ENCODE results near the gene VSX1.

VSX1 gene

GRCh38 chr20:25042531-25043498 lies 39.1 kb downstream of the VSX1 start:
- Histone ChIP-seq H3K4me3 (ENCODE audit: low read depth, low read length) (no peak overlapping the region), H3K27ac (ENCODE audit: low read depth, low read length) (no peak overlapping the region), H4K91ac (ENCODE audit: low read depth, low read length) (no peak overlapping the region), H3K9ac (ENCODE audit: low read length) (no peak overlapping the region), H2AFZ (ENCODE audit: insufficient read depth, low read length, poor library complexity) (no peak overlapping the region), H3K4ac (ENCODE audit: low read depth, low read length) (no peak overlapping the region), H3K23ac (ENCODE audit: low read length) (no peak overlapping the region), H3K79me1 (ENCODE audit: low read length) (no peaks in the 10 kb centered on the region), H3K18ac (ENCODE audit: low read length) (no peak overlapping the region), H2AK5ac (ENCODE audit: low read length) (no peak overlapping the region), H3K9me3 (ENCODE audit: insufficient read depth, low read depth, low read length) (peaks cover 1% of the 10 kb centered on the region), H3K27me3 (ENCODE audit: insufficient read depth, low read length) (no peaks in the 10 kb centered on the region), H3K4me1 (ENCODE audit: control insufficient read depth in 1 of 2, insufficient read depth in 2 of 2, low read length in 2 of 2) (no peaks in the 10 kb centered on the region), H2BK120ac (ENCODE audit: insufficient read depth, low read length, poor library complexity) (no peak overlapping the region), H2BK12ac (ENCODE audit: low read length) (no peak overlapping the region), H3K14ac (ENCODE audit: low read length) (no peak overlapping the region), H3K4me2 (ENCODE audit: low read length) (no peak overlapping the region), H4K12ac (ENCODE audit: low read depth, low read length) (no peak overlapping the region), H3K79me2 (ENCODE audit: control insufficient read depth, insufficient read depth, low read length, poor library complexity) (no peaks in the 10 kb centered on the region), H3K36me3 (ENCODE audit: control insufficient read depth in 1 of 2, insufficient read depth in 2 of 2, low read length in 2 of 2) (no peaks in the 10 kb centered on the region), H4K8ac (ENCODE audit: low read depth, low read length) (no peak overlapping the region), H2BK5ac (ENCODE audit: low read depth, low read length, poor library complexity) (no peak overlapping the region)
- no CpG with 5 or more reads among the region's 14 CpGs for WGBS (ENCODE audit: extremely low coverage, insufficient coverage, insufficient read length)
- no peak for DNase-seq

- DNase-seq: no peak
- Histone ChIP-seq H3K27me3 (ENCODE audit: insufficient read depth, low read length) (no peaks in the 10 kb centered on the region), H3K4me3 (ENCODE audit: low read depth, low read length) (no peak overlapping the region), H3K36me3 (ENCODE audit: control insufficient read depth in 1 of 2, insufficient read depth in 2 of 2, low read length in 2 of 2) (no peaks in the 10 kb centered on the region), H4K12ac (ENCODE audit: low read depth, low read length) (no peak overlapping the region), H2AFZ (ENCODE audit: insufficient read depth, low read length, poor library complexity) (no peak overlapping the region), H3K79me2 (ENCODE audit: control insufficient read depth, insufficient read depth, low read length, poor library complexity) (no peaks in the 10 kb centered on the region), H3K9me3 (ENCODE audit: insufficient read depth, low read depth, low read length) (peaks cover 1% of the 10 kb centered on the region), H3K14ac (ENCODE audit: low read length) (no peak overlapping the region), H3K79me1 (ENCODE audit: low read length) (no peaks in the 10 kb centered on the region), H2AK5ac (ENCODE audit: low read length) (no peak overlapping the region), H3K4me2 (ENCODE audit: low read length) (no peak overlapping the region), H3K4ac (ENCODE audit: low read depth, low read length) (no peak overlapping the region), H4K91ac (ENCODE audit: low read depth, low read length) (no peak overlapping the region), H3K4me1 (ENCODE audit: control insufficient read depth in 1 of 2, insufficient read depth in 2 of 2, low read length in 2 of 2) (no peaks in the 10 kb centered on the region), H3K18ac (ENCODE audit: low read length) (no peak overlapping the region), H2BK5ac (ENCODE audit: low read depth, low read length, poor library complexity) (no peak overlapping the region), H3K27ac (ENCODE audit: low read depth, low read length) (no peak overlapping the region), H3K9ac (ENCODE audit: low read length) (no peak overlapping the region), H2BK12ac (ENCODE audit: low read length) (no peak overlapping the region), H4K8ac (ENCODE audit: low read depth, low read length) (no peak overlapping the region), H3K23ac (ENCODE audit: low read length) (no peak overlapping the region), H2BK120ac (ENCODE audit: insufficient read depth, low read length, poor library complexity) (no peak overlapping the region)
- no CpG with 5 or more reads among the region's 21 CpGs for WGBS (ENCODE audit: extremely low coverage, insufficient coverage, insufficient read length)
Measured at GRCh38 chr20:25041813-25042530, 40.0 kb downstream of the VSX1 start.

GRCh38 chr20:25040438-25040831 lies 41.5 kb downstream of the VSX1 start:
- peaks cover 1% of the 10 kb centered on the region for H3K9me3 ChIP-seq (ENCODE audit: insufficient read depth, low read depth, low read length)
- no peak for DNase-seq
- H3K23ac ChIP-seq (ENCODE audit: low read length): no peak overlapping the region
- WGBS (ENCODE audit: extremely low coverage, insufficient coverage, insufficient read length): no CpG with 5 or more reads among the region's 6 CpGs
- H3K27ac ChIP-seq (ENCODE audit: low read depth, low read length): no peak overlapping the region
- H2AK5ac ChIP-seq (ENCODE audit: low read length): no peak overlapping the region
- no peaks in the 10 kb centered on the region for H3K79me1 ChIP-seq (ENCODE audit: low read length)
- no peaks in the 10 kb centered on the region for H3K36me3 ChIP-seq (ENCODE audit: control insufficient read depth in 1 of 2, insufficient read depth in 2 of 2, low read length in 2 of 2)
- no peak overlapping the region for H4K12ac ChIP-seq (ENCODE audit: low read depth, low read length)
- no peak overlapping the region for H2AFZ ChIP-seq (ENCODE audit: insufficient read depth, low read length, poor library complexity)
- H4K8ac ChIP-seq (ENCODE audit: low read depth, low read length): no peak overlapping the region
- no peak overlapping the region for H2BK12ac ChIP-seq (ENCODE audit: low read length)
- no peaks in the 10 kb centered on the region for H3K4me1 ChIP-seq (ENCODE audit: control insufficient read depth in 1 of 2, insufficient read depth in 2 of 2, low read length in 2 of 2)
- no peak overlapping the region for H4K91ac ChIP-seq (ENCODE audit: low read depth, low read length)
- H3K14ac ChIP-seq (ENCODE audit: low read length): no peak overlapping the region
- H3K4me3 ChIP-seq (ENCODE audit: low read depth, low read length): no peak overlapping the region
- H3K9ac ChIP-seq (ENCODE audit: low read length): no peak overlapping the region
- no peak overlapping the region for H3K4ac ChIP-seq (ENCODE audit: low read depth, low read length)
- H2BK120ac ChIP-seq (ENCODE audit: insufficient read depth, low read length, poor library complexity): no peak overlapping the region
- H3K79me2 ChIP-seq (ENCODE audit: control insufficient read depth, insufficient read depth, low read length, poor library complexity): no peaks in the 10 kb centered on the region
- H3K18ac ChIP-seq (ENCODE audit: low read length): no peak overlapping the region
- H3K27me3 ChIP-seq (ENCODE audit: insufficient read depth, low read length): no peaks in the 10 kb centered on the region
- no peak overlapping the region for H2BK5ac ChIP-seq (ENCODE audit: low read depth, low read length, poor library complexity)
- no peak overlapping the region for H3K4me2 ChIP-seq (ENCODE audit: low read length)

- Histone ChIP-seq H3K27me3 (ENCODE audit: insufficient read depth, low read length) (no peaks in the 10 kb centered on the region), H2AK5ac (ENCODE audit: low read length) (no peak overlapping the region), H2BK5ac (ENCODE audit: low read depth, low read length, poor library complexity) (no peak overlapping the region), H4K91ac (ENCODE audit: low read depth, low read length) (no peak overlapping the region), H3K9me3 (ENCODE audit: insufficient read depth, low read depth, low read length) (peaks cover 1% of the 10 kb centered on the region), H3K79me1 (ENCODE audit: low read length) (no peaks in the 10 kb centered on the region), H2BK120ac (ENCODE audit: insufficient read depth, low read length, poor library complexity) (no peak overlapping the region), H3K4me3 (ENCODE audit: low read depth, low read length) (no peak overlapping the region), H3K36me3 (ENCODE audit: control insufficient read depth in 1 of 2, insufficient read depth in 2 of 2, low read length in 2 of 2) (no peaks in the 10 kb centered on the region), H4K12ac (ENCODE audit: low read depth, low read length) (no peak overlapping the region), H3K4me2 (ENCODE audit: low read length) (no peak overlapping the region), H3K79me2 (ENCODE audit: control insufficient read depth, insufficient read depth, low read length, poor library complexity) (no peaks in the 10 kb centered on the region), H3K14ac (ENCODE audit: low read length) (no peak overlapping the region), H3K27ac (ENCODE audit: low read depth, low read length) (no peak overlapping the region), H4K8ac (ENCODE audit: low read depth, low read length) (no peak overlapping the region), H3K4me1 (ENCODE audit: control insufficient read depth in 1 of 2, insufficient read depth in 2 of 2, low read length in 2 of 2) (no peaks in the 10 kb centered on the region), H3K4ac (ENCODE audit: low read depth, low read length) (no peak overlapping the region), H2AFZ (ENCODE audit: insufficient read depth, low read length, poor library complexity) (no peak overlapping the region), H3K18ac (ENCODE audit: low read length) (no peak overlapping the region), H2BK12ac (ENCODE audit: low read length) (no peak overlapping the region), H3K9ac (ENCODE audit: low read length) (no peak overlapping the region), H3K23ac (ENCODE audit: low read length) (no peak overlapping the region)
- no CpG with 5 or more reads among the region's 9 CpGs for WGBS (ENCODE audit: extremely low coverage, insufficient coverage, insufficient read length)
- no peak for DNase-seq
Measured at GRCh38 chr20:25039697-25040437, 42.1 kb downstream of the VSX1 start.
